GM21447 (cell line): ENCODE data around the gene IGSF5.
"Not testable (repeated sequence)": the region's sequence is repeated elsewhere in the genome, so short reads cannot be mapped to it uniquely, and the experiment has no call there.

Experiments
- ATAC-seq: cut with Tn5 transposase; IDR thresholded peaks from one replicate; pipeline ENCODE4 v1.9.1; 2021; ENCODE audit not compliant: unreplicated experiment

The IGSF5 gene

DNA sequence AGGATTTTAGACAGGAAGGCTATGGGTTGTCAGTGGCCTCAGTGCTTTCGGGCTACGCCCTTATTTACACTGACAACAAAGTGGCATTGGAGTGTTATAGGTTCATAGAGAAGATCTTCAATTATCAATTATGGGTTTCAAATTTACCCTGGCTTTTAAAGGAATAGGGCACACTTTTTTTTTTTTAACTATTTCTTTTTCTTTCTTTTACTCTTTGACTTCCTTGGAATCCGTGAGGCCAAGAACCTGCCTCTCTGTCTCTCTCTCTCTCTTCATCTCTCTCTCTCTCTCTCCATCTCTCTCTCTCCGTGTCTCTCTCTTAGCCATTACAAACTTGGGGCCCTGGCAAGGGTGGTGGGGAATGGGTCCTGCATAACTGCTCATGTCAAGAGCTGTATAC, at the start of gene IGSF5:
Gene IGSF5, plus strand, starts transcription at position 301 of the 400 bp plus-strand sequence. CDS start 327 bp downstream, outside the sequence.
- not testable (repeated sequence) for ATAC-seq

DNA sequence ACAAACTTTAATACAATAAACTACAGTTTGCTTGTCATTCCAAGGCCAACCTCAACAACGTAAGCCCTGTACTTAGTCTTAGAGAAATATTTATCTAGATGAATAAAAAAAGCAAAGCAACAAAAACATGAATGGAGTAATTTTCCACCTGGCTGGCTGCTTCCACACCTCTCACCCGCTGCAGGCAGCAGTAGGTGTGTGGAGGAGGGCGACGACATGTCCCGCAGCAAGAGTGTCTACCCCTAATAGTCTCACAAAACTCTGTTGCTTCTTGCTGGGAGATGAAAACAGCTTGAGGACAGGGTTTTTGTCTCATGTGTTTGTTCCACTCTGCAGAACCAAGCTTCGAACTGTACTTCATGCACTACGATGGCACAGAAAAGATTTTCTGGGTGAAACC, 48.8 kb upstream of the IGSF5 start:
- ATAC-seq, result no peak

DNA sequence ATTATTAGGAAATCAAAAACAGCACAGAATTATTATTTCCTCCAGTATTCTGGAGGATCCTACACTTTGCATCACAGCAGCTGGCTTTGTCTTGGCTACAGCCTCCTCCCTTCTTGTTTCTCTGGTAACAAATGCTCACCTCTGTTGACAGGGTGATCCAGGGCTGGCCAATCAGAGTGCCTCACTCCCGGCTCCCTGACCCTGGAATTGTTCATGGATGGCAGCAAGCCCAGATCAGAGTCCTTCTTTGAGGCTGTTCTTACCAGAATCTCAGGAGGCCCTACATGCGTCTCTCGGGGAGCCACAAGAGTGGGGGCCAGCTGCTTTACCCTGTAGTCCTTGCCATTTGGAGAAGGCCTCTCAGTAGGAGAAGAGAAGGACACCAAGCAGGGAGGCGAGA, 48.4 kb upstream of the IGSF5 start:
- no peak for ATAC-seq

- no peak for ATAC-seq
Observed at GRCh38 chr21:39700318-39700717, 44.7 kb upstream of the IGSF5 start.

- no peak for ATAC-seq
Observed at GRCh38 chr21:39703578-39703977, 41.4 kb upstream of the IGSF5 start.

- no peak for ATAC-seq
Observed at GRCh38 chr21:39705849-39706248, 39.1 kb upstream of the IGSF5 start.

DNA sequence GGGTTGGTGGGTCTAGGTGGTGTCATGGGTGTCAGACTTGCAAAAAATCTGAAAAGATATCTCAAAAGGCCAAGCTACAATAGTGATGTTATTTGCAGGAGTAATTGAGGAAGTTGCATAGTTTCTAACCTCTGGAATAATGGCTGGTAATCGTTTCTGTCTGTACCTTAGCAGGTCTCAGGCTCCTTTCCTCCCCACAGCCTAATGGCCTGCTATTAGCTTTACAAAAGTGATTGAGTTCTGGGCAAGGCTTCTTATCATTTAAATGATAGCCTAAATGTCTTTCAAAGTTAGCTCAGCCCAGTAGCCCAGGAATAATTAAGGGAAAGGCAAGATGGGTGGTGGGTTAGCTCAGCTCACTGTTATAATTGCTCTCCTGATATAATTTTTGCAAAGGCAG, 37.7 kb upstream of the IGSF5 start:
- ATAC-seq, result no peak

GRCh38 chr21:39710866-39711265, 34.1 kb upstream of the IGSF5 start:
- no peak for ATAC-seq

DNA sequence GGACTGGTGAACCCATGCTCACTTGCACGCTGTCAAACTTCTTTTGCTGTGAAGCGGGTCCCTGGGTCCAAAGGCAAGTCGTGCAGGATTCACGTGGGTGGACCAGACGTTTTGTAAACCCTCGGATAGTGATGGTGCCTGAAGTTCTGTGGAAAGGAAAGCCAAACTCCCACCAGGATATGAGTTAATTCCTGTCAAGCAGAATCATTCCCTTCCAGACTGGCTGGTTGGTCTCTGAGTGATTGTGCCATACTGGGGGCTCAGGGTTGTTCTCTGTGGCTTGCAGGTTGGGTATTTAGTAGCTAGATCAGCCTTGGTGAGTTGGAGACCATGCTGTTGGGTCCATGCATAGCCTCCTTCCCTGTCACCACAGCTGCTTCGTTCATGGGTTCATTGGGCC, 32.7 kb upstream of the IGSF5 start:
- ATAC-seq, result no peak

DNA sequence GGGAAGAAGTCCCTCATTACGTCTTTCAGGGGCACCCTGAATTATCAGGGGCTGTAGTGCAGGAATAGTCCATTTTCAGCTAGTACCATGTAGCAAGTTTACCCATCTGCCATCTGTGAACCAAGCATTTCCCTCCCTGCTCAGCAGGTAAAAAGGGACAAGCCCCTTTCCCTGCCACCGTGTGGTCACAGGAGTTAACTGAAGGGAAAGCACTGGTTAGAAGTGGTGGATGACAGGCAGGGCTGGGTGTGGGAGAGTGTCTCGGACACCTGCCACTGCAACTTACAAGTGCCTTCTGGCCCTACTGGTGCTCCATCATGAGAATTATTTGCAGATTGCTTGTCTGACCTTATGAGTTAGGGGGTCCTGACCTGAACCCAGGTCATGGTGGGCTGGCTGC, 32.0 kb upstream of the IGSF5 start:
- ATAC-seq, result no peak

DNA sequence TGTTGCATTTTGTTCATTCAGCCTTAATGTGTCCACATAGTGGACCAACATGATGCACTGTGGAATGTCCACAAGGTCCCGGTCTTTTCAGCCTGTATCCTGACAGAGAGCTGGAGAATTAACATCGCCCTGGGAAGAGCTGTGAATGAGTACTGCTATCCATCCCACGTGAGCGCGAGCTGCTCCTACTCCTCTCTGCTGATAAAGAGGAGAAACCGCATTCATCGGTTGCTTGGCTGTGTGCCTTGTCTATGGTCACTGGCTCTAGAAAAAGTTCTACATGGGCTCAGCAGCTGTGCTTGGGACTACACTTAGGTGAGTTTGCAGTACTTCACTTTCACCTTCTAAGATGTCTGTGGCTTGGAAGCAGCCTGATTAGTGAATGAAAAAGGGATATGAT, 31.1 kb upstream of the IGSF5 start:
- ATAC-seq, result no peak

DNA sequence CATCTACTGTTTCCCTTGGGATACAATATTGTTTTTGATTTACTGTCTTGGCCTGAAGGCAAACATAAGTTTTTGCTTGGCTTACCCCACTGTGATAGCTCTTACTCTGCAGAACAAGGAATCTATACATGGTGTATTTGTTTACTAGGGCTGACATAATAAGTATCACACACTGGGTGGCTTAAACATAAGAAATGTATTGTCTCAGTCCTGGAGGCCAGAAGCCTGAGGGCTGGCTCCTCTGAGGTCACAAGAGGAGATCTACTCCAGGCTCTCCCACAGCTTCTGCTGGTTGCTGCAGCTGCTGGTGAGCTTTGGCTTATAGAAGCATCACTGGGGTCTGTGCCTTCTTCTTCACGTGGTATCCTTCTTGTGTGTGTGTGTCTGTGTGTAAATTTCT, 30.7 kb upstream of the IGSF5 start:
- ATAC-seq, result no peak

GRCh38 chr21:39715804-39716397, 29.1 kb upstream of the IGSF5 start:
- no peak for ATAC-seq

DNA sequence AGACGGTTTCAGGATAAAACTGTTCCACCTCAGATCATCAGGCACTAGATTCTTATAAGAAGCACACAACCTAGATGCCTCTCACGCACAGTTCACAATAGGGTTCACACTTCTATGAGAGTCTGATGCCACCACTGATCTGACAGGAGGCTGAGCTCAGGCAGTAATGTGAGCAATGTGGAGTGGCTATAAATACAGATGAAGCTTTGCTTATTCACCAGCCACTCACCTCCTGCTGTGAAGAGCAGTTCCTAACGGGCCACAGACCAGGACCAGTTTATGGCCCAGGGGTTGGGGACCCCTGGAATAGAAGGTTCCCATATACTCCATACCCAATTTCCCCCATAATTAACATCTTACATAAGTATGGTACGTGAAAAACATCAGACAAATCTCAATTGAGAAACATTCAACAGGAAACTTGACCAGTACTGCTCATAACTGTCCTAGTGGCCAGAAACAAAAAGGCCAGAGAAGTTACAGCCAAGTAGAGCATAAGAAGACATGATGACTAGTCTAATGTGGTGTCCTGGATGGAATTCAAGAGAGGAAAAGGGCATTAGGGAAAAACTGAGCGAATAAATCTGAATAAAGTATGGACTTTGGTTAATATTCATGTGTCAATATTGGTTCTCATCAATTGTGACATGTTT, 24.7 kb upstream of the IGSF5 start:
- no peak for ATAC-seq

DNA sequence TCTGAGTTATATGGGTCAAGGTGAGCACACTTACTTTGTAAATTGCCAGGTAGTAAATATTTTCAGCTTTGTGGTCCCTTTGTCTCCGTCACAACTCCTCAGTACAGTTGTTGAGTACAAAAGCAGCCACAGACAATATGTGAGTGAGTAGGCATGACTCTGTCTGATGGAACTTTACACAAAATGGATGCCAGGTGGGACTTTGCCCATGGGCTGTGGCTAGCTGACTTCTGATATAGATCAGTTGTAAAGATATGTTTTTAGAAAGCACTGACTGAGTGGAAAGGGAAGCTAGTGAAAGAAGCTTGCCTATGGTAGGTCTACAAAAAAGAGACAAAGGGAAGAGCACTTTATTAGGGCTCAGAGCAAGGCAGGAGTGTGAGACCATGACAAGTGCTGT, 23.1 kb upstream of the IGSF5 start:
- ATAC-seq, result no peak

DNA sequence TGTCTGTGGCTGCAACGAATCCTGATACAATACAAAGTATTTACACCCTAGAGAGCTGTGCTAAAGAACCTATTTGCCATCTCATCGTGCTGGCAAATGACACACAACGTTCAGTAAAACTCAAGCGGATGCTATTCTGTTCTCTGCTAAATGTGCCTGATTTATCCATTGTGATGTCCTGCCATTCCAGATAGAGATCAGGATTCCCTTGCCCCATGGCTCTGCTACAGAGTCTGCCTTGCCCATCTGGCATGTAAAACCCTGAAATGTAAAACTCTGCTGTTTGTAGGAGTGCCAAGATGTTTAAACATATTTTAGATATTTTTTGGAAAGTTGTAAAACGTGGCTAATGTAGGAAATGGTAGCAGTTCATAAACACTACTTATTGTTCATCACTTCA, 20.0 kb upstream of the IGSF5 start:
- ATAC-seq, result no peak

DNA sequence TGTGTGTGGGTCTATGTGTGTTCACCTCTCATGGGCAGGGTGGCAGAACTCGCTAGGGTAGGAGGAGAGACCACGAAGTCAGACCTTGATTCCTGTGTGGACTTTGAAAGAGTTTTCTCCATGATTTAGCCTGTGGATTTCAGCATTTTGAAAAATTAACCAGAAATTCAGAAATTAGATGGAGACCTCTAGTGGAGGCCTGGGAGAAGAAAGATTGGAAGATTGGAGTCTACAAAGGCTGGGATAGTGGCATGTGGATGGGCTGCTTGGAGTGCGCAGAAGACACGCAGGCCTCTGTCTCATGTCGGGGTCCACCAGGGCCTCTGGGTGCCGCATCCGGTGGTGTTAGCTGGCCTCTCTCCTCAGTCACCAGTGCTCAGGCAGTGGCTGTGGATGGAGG, 18.9 kb upstream of the IGSF5 start:
- ATAC-seq, result no peak

- ATAC-seq, result no peak
Observed at GRCh38 chr21:39727401-39728120, 17.4 kb upstream of the IGSF5 start.

- no peak for ATAC-seq
Observed at GRCh38 chr21:39728341-39728740, 16.6 kb upstream of the IGSF5 start.

- ATAC-seq, result no peak
Observed at GRCh38 chr21:39730418-39731157, 14.4 kb upstream of the IGSF5 start.

DNA sequence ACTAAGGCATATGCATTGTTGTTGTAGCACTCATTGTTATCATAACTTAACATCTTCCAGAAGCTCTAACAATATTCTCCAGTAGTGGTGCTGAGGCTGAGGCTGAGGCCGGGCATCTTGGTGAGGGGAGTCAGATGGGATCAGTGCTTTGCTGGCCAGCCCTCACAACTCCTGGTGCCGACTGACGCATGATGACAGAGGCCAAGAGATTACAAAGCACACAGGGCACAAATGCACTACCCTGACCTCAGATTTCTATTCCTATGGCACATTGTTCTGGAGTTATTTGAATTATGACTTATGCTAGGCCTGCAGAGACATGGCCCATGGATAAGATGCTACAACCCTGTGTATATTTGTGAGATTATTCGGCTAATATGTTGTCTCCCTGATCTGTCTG, 8.3 kb upstream of the IGSF5 start:
- no peak for ATAC-seq
